Limb (tissue), 2 donors: ENCODE results near the gene ANXA4.
A peak's percentile ranks its signal among the peaks of the same experiment; 100 is the strongest.
"Not testable (repeated sequence)": the region's sequence is repeated elsewhere in the genome, so short reads cannot be mapped to it uniquely, and the experiment has no call there.

Source experiments
- DNase-seq, 2 donors: peaks; one replicate each; pipeline ENCODE4 v3.0.0-alpha.2; 2016; ENCODE audit errors: extremely low spot score in 2 of 2

ANXA4 gene

GRCh38 chr2:69720404-69720803 is 21.5 kb upstream of the ANXA4 start:
- DNase-seq = no peak

GRCh38 chr2:69721022-69721421 is 20.9 kb upstream of the ANXA4 start:
- no peak for DNase-seq

GRCh38 chr2:69723791-69724190 is 18.1 kb upstream of the ANXA4 start:
- DNase-seq = no peak

- DNase-seq = peak; percentile 86 to 89
Measured at GRCh38 chr2:69724540-69725159, 17.3 kb upstream of the ANXA4 start.

- DNase-seq = no peak
Measured at GRCh38 chr2:69725706-69726360, 16.1 kb upstream of the ANXA4 start.

GRCh38 chr2:69729266-69729665 is 12.7 kb upstream of the ANXA4 start:
- DNase-seq = no peak

GRCh38 chr2:69729781-69730180 is 12.2 kb upstream of the ANXA4 start:
- no peak for DNase-seq

GRCh38 chr2:69731147-69731970 is 10.6 kb upstream of the ANXA4 start:
- DNase-seq = no peak

GRCh38 chr2:69733342-69734034 is 8.4 kb upstream of the ANXA4 start:
- DNase-seq = no peak

GRCh38 chr2:69734035-69734611 is 7.8 kb upstream of the ANXA4 start:
- DNase-seq = no peak

- DNase-seq = no peak
Measured at GRCh38 chr2:69734854-69735544, 6.9 kb upstream of the ANXA4 start.

GRCh38 chr2:69735686-69736085 is 6.2 kb upstream of the ANXA4 start:
- DNase-seq = no peak

GRCh38 chr2:69738149-69738548 is 3.8 kb upstream of the ANXA4 start:
- not testable (repeated sequence) for DNase-seq

GRCh38 chr2:69740502-69740951 is 1.4 kb upstream of the ANXA4 start:
- DNase-seq = no peak

GRCh38 chr2:69741229-69741574 is 732 bp upstream of the ANXA4 start:
- no peak for DNase-seq

GRCh38 chr2:69742322-69742952 is 503 bp downstream of the ANXA4 start:
- DNase-seq = no peak

- no peak for DNase-seq
Measured at GRCh38 chr2:69743847-69744264, 1.9 kb downstream of the ANXA4 start.

GRCh38 chr2:69744456-69744855 is 2.5 kb downstream of the ANXA4 start:
- DNase-seq = no peak

- no peak for DNase-seq
Measured at GRCh38 chr2:69745035-69745434, 3.1 kb downstream of the ANXA4 start.

GRCh38 chr2:69750246-69750645 is 8.3 kb downstream of the ANXA4 start:
- DNase-seq = no peak
